ENCODE data around the gene BTG4.
A peak's percentile ranks its signal among the peaks of the same experiment; 100 is the strongest.

Gene BTG4

GRCh38 chr11:111512296-111513239, at the start of gene BTG4:
Gene BTG4 (minus strand): TSS chr11:111512386. CDS start chr11:111498776, 13,610 bp downstream.
- no peak for DNase-seq

- DNase-seq = no peak
Measured at GRCh38 chr11:111561791-111562325, 49.7 kb upstream of the BTG4 start.

GRCh38 chr11:111561306-111561705, 49.1 kb upstream of the BTG4 start:
- DNase-seq = no peak

GRCh38 chr11:111560800-111561199, 48.6 kb upstream of the BTG4 start:
- DNase-seq = no peak

GRCh38 chr11:111559800-111560464, 47.7 kb upstream of the BTG4 start:
- DNase-seq = no peak

- DNase-seq = no peak
Measured at GRCh38 chr11:111557425-111558111, 45.4 kb upstream of the BTG4 start.

DNA sequence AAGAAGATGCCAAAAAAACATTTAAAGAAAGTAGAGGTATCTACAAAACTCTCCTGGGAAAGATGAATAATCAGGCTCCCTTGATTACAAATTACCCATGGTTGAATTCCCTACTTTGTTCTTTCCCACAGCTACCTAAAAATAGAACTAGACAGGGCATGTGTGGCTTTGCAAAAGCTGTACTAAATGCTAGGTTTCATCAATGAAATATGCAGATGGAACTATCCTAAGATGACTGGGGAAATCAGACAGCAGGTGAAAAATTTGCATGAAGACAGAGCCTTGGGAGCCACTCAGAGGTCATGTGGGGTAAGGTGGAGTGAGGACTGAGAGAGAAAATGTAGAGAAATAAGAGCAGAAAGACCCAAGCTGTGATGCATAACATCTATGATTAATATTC, 43.1 kb upstream of the BTG4 start:
- no peak for DNase-seq

DNA sequence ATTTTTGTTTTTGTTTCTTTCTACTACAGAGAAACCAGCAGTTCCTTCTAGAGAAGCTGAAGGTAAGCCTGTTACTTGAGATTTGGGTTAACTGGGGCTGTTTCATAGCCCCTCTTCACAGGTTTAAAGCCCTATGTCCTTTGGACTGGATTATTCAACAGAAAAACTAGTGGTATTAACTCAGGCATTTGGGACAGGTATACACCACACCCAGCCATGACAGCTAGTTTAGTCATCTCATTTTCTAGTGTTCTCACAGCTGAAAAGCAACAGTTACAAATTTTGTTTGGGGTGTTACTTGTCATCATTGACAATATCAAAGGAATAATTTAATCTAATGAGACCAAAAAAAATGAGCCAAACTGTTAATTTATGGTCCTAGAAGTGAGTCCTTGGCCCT, 42.3 kb upstream of the BTG4 start:
- DNase-seq = no peak

DNA sequence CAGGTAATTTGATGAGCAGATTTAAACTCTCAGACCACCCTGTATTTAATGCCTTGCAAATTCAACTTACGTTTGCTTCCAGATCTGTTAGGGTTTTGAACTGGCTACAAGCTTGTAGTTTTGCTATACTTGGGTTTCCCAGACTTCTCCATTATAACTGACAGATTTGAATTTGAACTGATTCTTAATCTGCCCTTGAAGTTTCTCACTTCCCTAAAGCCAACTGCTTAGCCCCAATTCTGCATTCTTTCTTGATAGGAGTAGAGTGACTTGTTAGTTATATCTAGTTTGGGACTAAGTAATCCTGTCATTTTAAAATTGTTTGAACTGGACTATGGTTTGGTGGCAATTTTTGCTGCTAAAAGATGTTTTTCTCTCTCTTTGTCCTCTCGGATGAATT, 38.1 kb upstream of the BTG4 start:
- DNase-seq = no peak

- DNase-seq = no peak
Measured at GRCh38 chr11:111549869-111550203, 37.6 kb upstream of the BTG4 start.

GRCh38 chr11:111549196-111549868, 37.1 kb upstream of the BTG4 start:
- no peak for DNase-seq

DNA sequence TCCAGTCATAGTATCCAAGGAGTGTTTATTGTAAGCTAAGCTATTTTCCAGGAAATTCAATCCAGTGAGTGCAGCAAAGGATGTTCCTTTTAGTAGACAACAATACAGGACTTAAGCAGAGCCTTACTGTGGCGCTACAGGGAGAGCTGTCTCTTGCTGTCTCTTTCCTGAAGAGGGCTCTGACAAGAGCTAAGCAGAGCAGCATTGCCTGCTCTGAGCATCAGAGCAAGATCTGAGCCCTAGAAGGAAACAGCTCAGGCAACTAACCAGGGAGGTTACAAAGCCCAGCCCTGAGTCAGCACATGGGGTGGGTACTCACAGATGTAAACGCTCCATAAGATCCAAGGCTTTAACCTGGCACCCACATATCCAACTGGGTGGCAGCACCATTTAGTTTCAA, 36.3 kb upstream of the BTG4 start:
- no peak for DNase-seq

DNA sequence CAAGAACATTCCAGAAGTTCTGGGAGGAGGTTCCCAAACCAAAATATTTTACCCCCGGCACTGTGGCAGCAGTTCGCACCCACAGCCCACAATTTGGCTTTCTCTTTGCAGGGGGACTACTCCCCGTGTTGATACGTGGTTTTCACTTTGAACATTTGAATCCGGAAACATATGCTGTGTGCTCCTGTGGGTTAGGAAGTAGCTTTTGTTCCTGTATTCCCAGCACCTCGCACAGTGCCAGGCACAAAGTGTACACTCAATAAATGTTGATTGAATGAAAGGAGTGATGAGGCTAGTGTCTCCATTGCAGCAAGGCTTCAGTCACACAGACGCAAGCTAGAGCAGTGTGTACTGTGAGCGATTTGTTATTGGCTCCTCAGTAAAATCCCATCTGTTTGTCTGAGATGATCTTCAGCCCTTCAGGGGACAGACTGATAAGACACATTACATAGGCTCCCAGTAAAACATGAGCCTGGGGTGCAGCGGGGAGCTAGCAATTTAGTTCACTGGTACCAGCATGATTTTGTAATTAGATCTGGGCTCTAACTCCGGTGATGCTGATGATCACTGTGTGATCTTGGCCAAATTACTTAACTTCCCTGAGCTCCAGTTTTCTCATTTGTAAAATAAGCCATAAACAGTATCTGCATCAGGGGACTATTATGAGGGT, 30.6 kb upstream of the BTG4 start:
- no peak for DNase-seq

DNA sequence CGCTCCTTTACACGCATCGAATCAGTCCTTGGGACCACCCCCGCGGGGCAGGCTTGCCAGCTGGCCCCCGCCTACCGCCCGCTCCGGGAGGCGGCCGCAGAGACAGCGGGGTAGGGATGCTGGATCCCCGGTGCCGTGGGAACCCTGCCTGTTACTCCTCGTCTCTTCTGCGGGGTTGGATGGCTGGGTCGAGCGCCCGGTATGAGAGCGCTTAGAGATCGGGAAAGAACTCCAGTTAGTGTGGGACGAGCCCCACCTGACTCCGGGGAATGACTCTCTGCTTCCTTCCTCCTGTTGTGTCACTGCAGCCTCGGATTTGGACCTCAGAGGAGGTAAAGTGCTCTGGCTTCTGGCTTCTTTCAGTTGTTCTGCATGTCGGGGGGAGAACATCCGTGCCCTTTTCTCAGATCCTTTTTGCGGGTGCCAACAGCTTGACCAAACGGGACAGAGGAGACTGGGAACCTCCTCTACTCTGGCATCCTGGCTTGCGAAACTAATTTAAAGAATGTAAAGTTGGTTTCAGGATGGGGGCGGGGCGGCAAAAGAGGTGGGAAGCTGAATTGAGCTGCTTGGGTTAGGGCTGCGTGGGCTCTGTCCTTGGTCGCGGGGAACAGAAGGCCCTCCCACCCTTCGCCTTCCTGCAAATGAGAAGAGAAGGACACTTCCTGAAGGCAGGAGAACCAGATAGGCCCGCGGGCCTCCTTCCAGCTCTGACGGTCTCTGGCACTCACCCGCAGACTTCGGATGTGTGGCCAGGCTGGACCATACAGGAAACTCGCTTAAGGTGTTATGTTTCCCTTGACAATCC, 29.3 kb upstream of the BTG4 start:
- DNase-seq = no peak

GRCh38 chr11:111540937-111541253, 28.7 kb upstream of the BTG4 start:
- no peak for DNase-seq

DNA sequence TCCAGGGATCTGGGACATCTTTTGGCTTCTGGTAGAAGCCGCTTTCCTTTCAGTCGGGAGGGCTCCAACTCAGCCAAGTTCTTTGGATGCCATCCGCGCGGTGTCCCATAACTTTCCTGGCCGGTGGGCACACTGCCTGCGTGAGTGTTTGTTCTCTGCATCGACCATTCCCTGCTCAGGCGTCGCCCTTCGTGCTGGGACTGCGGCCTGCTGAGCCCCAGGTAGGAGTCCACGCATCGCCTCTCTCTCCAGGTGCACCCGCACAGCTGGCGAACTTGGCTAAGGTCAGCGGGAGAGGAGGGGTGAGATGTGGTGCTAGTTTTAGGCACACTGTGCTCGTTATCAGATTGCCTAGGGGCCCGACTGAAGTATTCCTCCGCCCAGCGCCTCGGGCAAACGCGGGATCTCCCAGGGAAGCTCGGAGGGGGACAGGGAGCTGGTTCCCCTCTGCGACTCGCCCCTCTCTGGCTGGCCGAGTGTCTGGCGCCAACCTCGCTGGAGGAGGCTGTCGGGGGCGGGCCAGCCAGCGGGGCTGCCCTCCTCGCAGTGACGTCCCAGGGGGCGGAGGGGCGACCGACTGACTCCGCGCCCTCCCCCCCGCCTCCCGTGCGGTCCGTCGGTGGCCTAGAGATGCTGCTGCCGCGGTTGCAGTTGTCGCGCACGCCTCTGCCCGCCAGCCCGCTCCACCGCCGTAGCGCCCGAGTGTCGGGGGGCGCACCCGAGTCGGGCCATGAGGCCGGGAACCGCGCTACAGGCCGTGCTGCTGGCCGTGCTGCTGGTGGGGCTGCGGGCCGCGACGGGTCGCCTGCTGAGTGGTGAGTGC, 28.1 kb upstream of the BTG4 start, which contains the start of gene LAYN:
LAYN (plus strand) TSS at position 607 of the 823 bp plus-strand sequence; CDS start at position 731, 124 bp downstream.
- peak; percentile 36 for DNase-seq

DNA sequence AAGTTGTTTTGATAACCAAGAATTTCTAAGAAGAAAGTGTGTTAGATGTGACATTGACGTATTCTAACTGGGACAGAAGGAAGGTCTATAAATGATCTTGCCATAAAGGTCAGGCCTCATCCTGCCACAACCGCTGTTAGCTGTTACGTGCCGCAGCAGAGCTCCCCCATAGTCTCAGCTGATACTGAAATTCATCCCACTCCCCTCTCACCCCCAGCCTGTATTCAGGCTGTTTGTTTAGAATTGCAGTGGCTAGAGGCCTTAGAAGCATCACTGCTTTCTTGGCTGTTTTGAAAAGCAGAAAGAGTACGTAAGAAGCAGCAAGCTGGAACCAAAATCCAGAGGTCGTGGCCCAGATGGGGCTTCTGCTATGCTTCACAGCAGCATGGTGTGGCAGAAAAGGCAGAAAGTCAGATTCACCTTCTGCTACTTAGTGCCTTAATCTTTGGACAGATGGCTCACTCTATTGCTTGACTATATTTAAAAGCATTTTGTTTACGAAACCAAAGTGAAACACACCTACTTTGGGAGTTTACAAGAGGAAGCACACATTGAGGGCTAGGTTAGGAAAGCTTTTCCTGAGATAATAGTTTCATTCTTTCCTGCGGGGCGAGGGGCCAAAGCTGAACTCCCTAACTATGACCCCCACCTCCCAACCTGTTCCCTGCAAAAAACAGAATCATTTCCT, 27.4 kb upstream of the BTG4 start:
- no peak for DNase-seq

DNA sequence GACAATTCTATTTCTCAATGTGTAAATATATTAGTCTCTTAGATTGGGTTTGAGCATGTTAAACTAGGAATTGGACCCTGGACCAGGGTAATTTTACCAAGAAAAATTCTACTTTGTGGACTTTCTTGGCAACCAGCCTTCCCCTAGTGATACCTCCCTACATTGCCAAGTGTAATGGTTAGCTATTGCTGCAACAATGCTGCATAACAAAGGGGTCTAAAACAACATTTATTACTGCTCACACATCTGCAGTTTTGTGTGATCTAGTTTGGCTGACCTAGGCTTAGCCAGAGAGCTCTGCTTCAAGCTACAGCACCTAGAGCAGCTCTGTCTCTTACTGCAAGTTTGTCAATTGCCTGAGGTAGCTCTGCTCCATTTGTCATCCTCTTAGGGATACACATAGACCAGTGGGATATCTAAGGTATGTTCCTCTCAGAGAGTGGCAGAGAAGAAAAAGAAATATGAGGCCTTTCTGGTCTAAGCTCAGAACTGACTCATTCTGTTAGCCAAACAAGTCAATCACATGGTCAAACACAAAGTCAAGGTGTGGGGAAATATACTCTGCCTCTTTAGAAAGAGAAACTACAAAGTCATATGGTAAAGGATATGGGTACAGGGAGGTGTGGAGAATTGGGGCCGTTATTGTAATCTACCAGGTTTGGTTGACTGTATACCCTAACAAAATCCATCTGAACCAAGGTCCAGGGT, 26.4 kb upstream of the BTG4 start:
- no peak for DNase-seq

DNA sequence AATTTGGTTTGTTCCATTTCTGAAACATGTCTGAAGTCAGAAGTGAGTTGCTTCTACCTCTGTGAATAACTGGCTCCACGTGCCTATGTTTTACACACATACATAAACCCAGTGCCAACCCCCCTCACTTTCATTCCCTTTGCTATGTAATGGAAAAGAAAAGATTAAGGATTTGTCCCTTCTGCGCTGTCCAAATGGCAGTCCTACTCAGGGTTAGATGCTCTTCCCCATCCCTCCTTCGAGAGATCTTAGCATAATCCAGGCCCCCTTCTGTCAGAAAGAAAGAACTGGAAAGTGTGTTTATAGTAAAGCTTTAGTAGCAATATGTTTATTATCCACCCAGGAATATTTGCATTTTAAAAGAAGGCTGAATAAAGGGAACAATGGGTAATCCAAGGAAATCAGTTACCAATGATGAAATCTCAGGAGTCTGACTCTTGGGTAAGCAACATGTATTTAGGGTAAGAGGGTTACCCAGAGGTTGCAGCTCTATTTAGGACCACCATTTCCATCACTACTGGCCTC, 25.2 kb upstream of the BTG4 start:
- DNase-seq = no peak

Data from NCI-H1092 treated with DMSO at 0.1 percent for 48 hours (cell line).